GM23338 (cell line): ENCODE measurements around the gene KPNA4. TPM values are rescaled to one million over a fixed set of nuclear protein-coding genes. Genes with fewer than 3 reads are reported as not detected.
"Not testable (repeated sequence)": the region's sequence is repeated elsewhere in the genome, so short reads cannot be mapped to it uniquely, and the experiment has no call there.

Source experiments
- ATAC-seq: fragments of 200-7000 bp; cut with Tn5 transposase; 3 replicates; pipeline ENCODE4 v1.9.1; 2020
- DNase-seq: peaks from one replicate; pipeline ENCODE4 v3.0.0-alpha.2; 2015; ENCODE audit warnings: low spot score
- H2AFZ ChIP-seq: fragments of 200-600 bp; sonication (generic); 2 replicates; pipeline ENCODE4 v1.8.0; 2016; ENCODE audit warnings: antibody characterized with exemption, mild to moderate bottlenecking, moderate library complexity
- H3F3A ChIP-seq: fragments of 200-600 bp; sonication (generic); replicated peaks from 2 replicates; pipeline ENCODE4 v1.8.0; 2017; ENCODE audit warnings: antibody characterized with exemption, mixed run types, low read depth
- H3K27ac ChIP-seq: fragments of 200-600 bp; sonication (generic); 2 replicates; pipeline ENCODE4 v1.6.1; 2016; ENCODE audit warnings: low read depth
- H3K27me3 ChIP-seq: fragments of 200-600 bp; sonication (generic); 2 replicates; pipeline ENCODE4 v1.8.0; 2016; ENCODE audit warnings: mild to moderate bottlenecking, mixed run types, moderate library complexity; ENCODE audit not compliant: insufficient read depth
- H3K36me3 ChIP-seq: fragments of 200-600 bp; sonication (generic); 2 replicates; pipeline ENCODE4 v1.8.0; 2016; ENCODE audit warnings: mild to moderate bottlenecking; ENCODE audit not compliant: insufficient read depth
- H3K4me1 ChIP-seq: fragments of 200-600 bp; sonication (generic); 2 replicates; pipeline ENCODE4 v1.8.0; 2016; ENCODE audit warnings: mild to moderate bottlenecking, moderate library complexity; ENCODE audit not compliant: insufficient read depth
- H3K4me2 ChIP-seq: fragments of 200-600 bp; sonication (generic); 2 replicates; pipeline ENCODE4 v1.7.1; 2017; ENCODE audit warnings: mixed run types
- H3K4me3 ChIP-seq: fragments of 200-600 bp; sonication (generic); 2 replicates; pipeline ENCODE4 v1.6.1; 2016; ENCODE audit warnings: mixed run types
- H3K79me2 ChIP-seq: fragments of 200-600 bp; sonication (generic); replicated peaks from 2 replicates; pipeline ENCODE4 v1.8.0; 2017; ENCODE audit warnings: mild to moderate bottlenecking; ENCODE audit not compliant: insufficient read depth
- H3K9me2 ChIP-seq: fragments of 200-600 bp; sonication (generic); 2 replicates; pipeline ENCODE4 v1.8.0; 2017; ENCODE audit not compliant: insufficient read depth
- H4K20me1 ChIP-seq: fragments of 200-600 bp; sonication (generic); replicated peaks from 2 replicates; pipeline ENCODE4 v1.8.0; 2017; ENCODE audit warnings: mild to moderate bottlenecking; ENCODE audit not compliant: insufficient read depth
- H3K27ac Mint-ChIP-seq: 2 replicates; pipeline ENCODE4 v1.8.0; 2020; ENCODE audit warnings: inconsistent platforms, mild to moderate bottlenecking, moderate library complexity, mixed read lengths
- H3K27me3 Mint-ChIP-seq: 3 replicates; pipeline ENCODE4 v1.8.0; 2022; ENCODE audit warnings: low read depth, mild to moderate bottlenecking, moderate library complexity, mixed read lengths, inconsistent platforms; ENCODE audit not compliant: insufficient read depth, poor library complexity
- H3K36me3 Mint-ChIP-seq: 3 replicates; pipeline ENCODE4 v1.8.0; 2021; ENCODE audit warnings: low read depth, mild to moderate bottlenecking, inconsistent platforms, moderate library complexity, mixed read lengths
- H3K4me1 Mint-ChIP-seq: 3 replicates; pipeline ENCODE4 v1.8.0; 2020; ENCODE audit warnings: mild to moderate bottlenecking, inconsistent platforms, mixed read lengths
- H3K4me3 Mint-ChIP-seq: 3 replicates; pipeline ENCODE4 v1.8.0; 2021; ENCODE audit warnings: moderate library complexity, mild to moderate bottlenecking, inconsistent platforms, mixed read lengths
- H3K9me3 Mint-ChIP-seq: 3 replicates; pipeline ENCODE4 v1.8.0; 2020; ENCODE audit warnings: moderate library complexity, mild to moderate bottlenecking, inconsistent platforms, mixed read lengths
- CTCF ChIP-seq, 2 experiments: fragments of 200-600 bp in 1 of 2; sonication (generic) in 1 of 2; conservative IDR thresholded peaks; 2 replicates each; pipeline versions ENCODE4 v1.5.1 to v1.6.1; 2016 to 2017; ENCODE audit warnings: antibody characterized with exemption in 2 of 2, low read depth in 2 of 2, mild to moderate bottlenecking in 2 of 2, moderate library complexity in 1 of 2
- ETS1 ChIP-seq: IDR thresholded peaks from 2 replicates; pipeline ENCODE4 v1.6.1; 2016; ENCODE audit warnings: antibody characterized with exemption
- EZH2phosphoT487 ChIP-seq: fragments of 200-600 bp; sonication (generic); IDR thresholded peaks from one replicate; pipeline ENCODE4 v1.8.1; 2018; ENCODE audit warnings: antibody characterized with exemption; ENCODE audit not compliant: unreplicated experiment
- JUNB ChIP-seq: IDR thresholded peaks from one replicate; pipeline ENCODE4 v1.6.1; 2016; ENCODE audit warnings: antibody characterized with exemption; ENCODE audit not compliant: unreplicated experiment
- NANOG ChIP-seq: IDR thresholded peaks from 2 replicates; pipeline ENCODE4 v1.6.1; 2016; ENCODE audit warnings: antibody characterized with exemption, borderline replicate concordance
- STAT1 ChIP-seq: IDR thresholded peaks from one replicate; pipeline ENCODE4 v1.6.1; 2016; ENCODE audit warnings: antibody characterized with exemption; ENCODE audit not compliant: unreplicated experiment
- ZNF331 ChIP-seq: fragments of 250-450 bp; sonication (Bioruptor Pico); IDR thresholded peaks from 2 replicates; pipeline ENCODE4 v1.5.0; 2020; ENCODE audit warnings: low read depth, mild to moderate bottlenecking, moderate library complexity
- polyA plus RNA-seq: library from polyadenylated mRNA; unstranded; fragments of >200 nt; fragmentation: Nextera tagmentation; extraction: Ambion mirVana; gene quantifications from 2 replicates; pipeline ENCODE4 v1.2.1, GENCODE V29; 2016
- total RNA-seq: library from RNA; depleted of rRNA; stranded (reverse); fragments of >200 nt; shearing (Covaris generic); gene quantifications from 2 replicates; pipeline ENCODE4 v1.2.3, GENCODE V29; 2014

The KPNA4 gene
- total and polyA plus RNA-seq, 2 experiments from 2014 or later = 17.8 to 36.2 TPM

- H3K27me3 ChIP-seq, H3K9me2 ChIP-seq, H3F3A ChIP-seq, H3K9me3 Mint-ChIP-seq, DNase-seq, H3K27ac ChIP-seq, H3K4me1 Mint-ChIP-seq, H2AFZ ChIP-seq, H3K4me3 Mint-ChIP-seq, H4K20me1 ChIP-seq, H3K4me1 ChIP-seq, H3K27ac Mint-ChIP-seq, H3K4me3 ChIP-seq, H3K4me2 ChIP-seq, H3K36me3 ChIP-seq, ATAC-seq, H3K27me3 Mint-ChIP-seq, H3K79me2 ChIP-seq: not testable (repeated sequence)
- peaks cover 10% of the 10 kb centered on the region; the same call in 2 of the 3 replicates for H3K36me3 Mint-ChIP-seq
These were observed 8.7 kb upstream of the KPNA4 start for GRCh38 chr3:160573955-160574525.

GRCh38 chr3:160569894-160570652, 4.7 kb upstream of the KPNA4 start:
- peaks cover 29% of the 10 kb centered on the region for H3K9me3 Mint-ChIP-seq
- H3K4me1 ChIP-seq = peaks cover 9% of the 10 kb centered on the region; the same call in 1 of the 2 replicates
- H3K27me3 ChIP-seq = no peaks in the 10 kb centered on the region
- no peaks in the 10 kb centered on the region for H3K36me3 ChIP-seq
- no peak overlapping the region for H3K4me3 ChIP-seq
- H3K27me3 Mint-ChIP-seq = peaks cover 7% of the 10 kb centered on the region
- H3K27ac ChIP-seq = no peak overlapping the region
- H3F3A ChIP-seq = no peaks in the 10 kb centered on the region
- H3K4me3 Mint-ChIP-seq = no peak overlapping the region
- no peaks in the 10 kb centered on the region for H4K20me1 ChIP-seq
- H3K4me2 ChIP-seq = no peak overlapping the region
- no peak overlapping the region for H2AFZ ChIP-seq
- no peak for DNase-seq
- peaks cover 10% of the 10 kb centered on the region for H3K4me1 Mint-ChIP-seq
- TF ChIP-seq ZNF331 (no peak), CTCF (conservative IDR thresholded peaks at IDR 0.05; ENCODE audit: low read depth in 2 of 2) (no peak), ETS1 (no peak), STAT1 (no peak), NANOG (no peak), EZH2phosphoT487 (no peak), JUNB (no peak)
- H3K27ac Mint-ChIP-seq = no peak overlapping the region
- H3K9me2 ChIP-seq = no peaks in the 10 kb centered on the region
- peaks cover 33% of the 10 kb centered on the region for H3K36me3 Mint-ChIP-seq
- H3K79me2 ChIP-seq = 0 out of 2 replicates have a peak, but pooled peaks cover 8% of the 10 kb centered on the region
- ATAC-seq = no peak
